GM12878 (cell line): Measurements from ENCODE around the gene ZBTB16. TPM values are rescaled to one million over a fixed set of nuclear protein-coding genes. Genes with fewer than 3 reads are reported as not detected.

ENCODE experiments used
- ATAC-seq: fragments of 200-7000 bp; cut with Tn5 transposase; 3 replicates; pipeline ENCODE4 v1.9.1; 2020; ENCODE audit warnings: mild to moderate bottlenecking, moderate library complexity
- BruUV-seq: library from RNA; stranded (reverse); fragments of 400-500 nt; replicated peaks from 2 replicates; lab custom pipeline; 2021; lab: Mats Ljungman, UMichigan
- CTCF ChIA-PET: fragments of 300-600 bp; sonication (Branson Sonifier 250); formaldehyde crosslinking; extraction: SDS; loops from one replicate; lab custom pipeline; 2021; ENCODE audit warnings: inconsistent platforms; lab: Yijun Ruan, JAX
- POLR2A ChIA-PET: fragments of 350-600 bp; formaldehyde crosslinking; extraction: SDS; loops from one replicate; lab custom pipeline; 2021; ENCODE audit warnings: inconsistent platforms; lab: Charles Lee
- RAD21 ChIA-PET: fragments of 300-600 bp; sonication (Branson Sonifier 250); formaldehyde crosslinking; loops from one replicate; lab custom pipeline; 2023; ENCODE audit warnings: antibody characterized with exemption; ENCODE audit not compliant: unreplicated experiment; lab: Charles Lee
- SMC1A ChIA-PET: fragments of 300-600 bp; sonication (Branson Sonifier 250); formaldehyde crosslinking; loops from one replicate; lab custom pipeline; 2023; ENCODE audit not compliant: unreplicated experiment, uncharacterized antibody; lab: Charles Lee
- DNase-seq: peaks from one replicate; pipeline ENCODE4 v3.0.0-alpha.2; 2011; ENCODE audit warnings: low read depth, low spot score
- FAIRE-seq: peaks from 3 replicates; lab custom pipeline; 2011; peaks lifted over from hg19 to GRCh38; lab: Jason Lieb, UNC
- H2AFZ ChIP-seq: 2 replicates; pipeline ENCODE4 v1.6.0; 2011; ENCODE audit warnings: low read depth, low read length, control low read depth; ENCODE audit not compliant: control insufficient read depth
- H3K27ac ChIP-seq: 2 replicates; pipeline ENCODE4 v1.5.1; 2011; ENCODE audit warnings: control low read depth; ENCODE audit not compliant: control insufficient read depth, insufficient read depth
- H3K27me3 ChIP-seq, 2 experiments: replicated peaks in 1 of 2; 2 replicates each; pipeline versions ENCODE4 v1.6.0 to v1.6.1; 2011; ENCODE audit warnings: low read length in 1 of 2; ENCODE audit not compliant: control insufficient read depth in 2 of 2, insufficient read depth in 2 of 2
- H3K36me3 ChIP-seq, 2 experiments: 2 replicates each; pipeline ENCODE4 v1.5.1; 2011; ENCODE audit warnings: low read length in 1 of 2; ENCODE audit not compliant: control insufficient read depth in 2 of 2, insufficient read depth in 2 of 2
- H3K4me1 ChIP-seq: 2 replicates; pipeline ENCODE4 v1.6.1; 2011; ENCODE audit warnings: mild to moderate bottlenecking, low read length, moderate library complexity, mixed read lengths; ENCODE audit not compliant: control insufficient read depth, insufficient read depth
- H3K4me2 ChIP-seq: 2 replicates; pipeline ENCODE4 v1.6.0; 2011; ENCODE audit warnings: control low read depth; ENCODE audit not compliant: control insufficient read depth, insufficient read depth
- H3K4me3 ChIP-seq: fragments of 200-600 bp; sonication (generic); 2 replicates; pipeline ENCODE4 v1.5.1; 2016
- H3K79me2 ChIP-seq: 2 replicates; pipeline ENCODE4 v1.6.0; 2011; ENCODE audit warnings: low read length; ENCODE audit not compliant: control insufficient read depth, insufficient read depth
- H3K9ac ChIP-seq: 2 replicates; pipeline ENCODE4 v1.8.0; 2011; ENCODE audit warnings: low read length, control low read depth, mixed read lengths; ENCODE audit not compliant: control insufficient read depth, insufficient read depth
- H3K9me3 ChIP-seq: replicated peaks from 3 replicates; pipeline ENCODE4 v1.5.1; 2011; ENCODE audit warnings: mild to moderate bottlenecking, low read length; ENCODE audit not compliant: control insufficient read depth, insufficient read depth
- H4K20me1 ChIP-seq: 2 replicates; pipeline ENCODE4 v1.6.0; 2011; ENCODE audit not compliant: control insufficient read depth, insufficient read depth
- CHD2 ChIP-seq: IDR thresholded peaks from 2 replicates; pipeline ENCODE4 v1.6.1; 2011; ENCODE audit warnings: low read depth, low read length, improper control_type of control experiment, borderline replicate concordance
- EED ChIP-seq: sonication (generic); IDR thresholded peaks from 2 replicates; pipeline ENCODE4 v1.6.1; 2016; ENCODE audit warnings: antibody characterized with exemption, low read depth
- HCFC1 ChIP-seq: fragments of 150-350 bp; IDR thresholded peaks from 2 replicates; pipeline ENCODE4 v1.6.1; 2014; ENCODE audit warnings: low read length
- HDAC2 ChIP-seq: fragments of 200-600 bp; sonication (generic); IDR thresholded peaks from 2 replicates; pipeline ENCODE4 v1.6.1; 2017
- HDGF ChIP-seq: fragments of 450-650 bp; IDR thresholded peaks from 2 replicates; pipeline ENCODE4 v1.6.1; 2016; ENCODE audit warnings: antibody characterized with exemption
- KLF5 ChIP-seq: fragments of 450-650 bp; IDR thresholded peaks from 2 replicates; pipeline ENCODE4 v1.6.1; 2014; ENCODE audit warnings: mild to moderate bottlenecking; ENCODE audit not compliant: partially characterized antibody
- NR2C2 ChIP-seq: IDR thresholded peaks from 2 replicates; pipeline ENCODE4 v1.6.1; 2011; ENCODE audit warnings: borderline replicate concordance, low read depth; ENCODE audit not compliant: control insufficient read depth, insufficient read length
- PML ChIP-seq: IDR thresholded peaks from 2 replicates; pipeline ENCODE4 v1.6.1; 2012; ENCODE audit warnings: low read length, inconsistent platforms
- POLR2A ChIP-seq: IDR thresholded peaks from 2 replicates; pipeline ENCODE4 v1.6.1; 2011; ENCODE audit warnings: low read depth, mild to moderate bottlenecking, low read length
- POLR2AphosphoS2 ChIP-seq: IDR thresholded peaks from 2 replicates; pipeline ENCODE4 v1.6.1; 2011; ENCODE audit warnings: low read depth, mild to moderate bottlenecking, low read length, improper control_type of control experiment, moderate library complexity
- RFX5 ChIP-seq: IDR thresholded peaks from 2 replicates; pipeline ENCODE4 v1.6.1; 2011; ENCODE audit warnings: low read depth, low read length, improper control_type of control experiment
- SREBF1 ChIP-seq: IDR thresholded peaks from 2 replicates; pipeline ENCODE4 v1.6.1; 2012; ENCODE audit warnings: mild to moderate bottlenecking, low read length
- SRF ChIP-seq, 2 experiments: IDR thresholded peaks; 2 replicates each; pipeline ENCODE4 v1.6.1; 2011; ENCODE audit warnings: low read depth in 2 of 2, low read length in 2 of 2, mild to moderate bottlenecking in 1 of 2, moderate library complexity in 1 of 2
- ZNF274 ChIP-seq: IDR thresholded peaks from one replicate; pipeline ENCODE4 v1.8.0; 2011; ENCODE audit not compliant: insufficient read length, insufficient read depth
- WGBS: methylation state at CpG from one replicate; pipeline ENCODE4 v1.1.6; 2016; ENCODE audit warnings: low lambda C conversion rate; ENCODE audit not compliant: insufficient replicate concordance, insufficient coverage; ENCODE audit errors: missing lambda C conversion rate; 5-methylcytosine and 5-hydroxymethylcytosine counted together
- in situ Hi-C: fragments of 300-500 bp; cut with MboI; formaldehyde crosslinking; loops from 9 replicates; pipeline ENCODE4 v1.14.3; 2018; ENCODE audit warnings: mixed read lengths
- intact Hi-C: fragments of 100-400 bp; cut with micrococcal nuclease; formaldehyde crosslinking; loops from one replicate; pipeline ENCODE4 v1.14.2; 2022; ENCODE audit not compliant: unreplicated experiment
- polyA plus RNA-seq, 11 experiments: library from polyadenylated mRNA; depleted of rRNA in 4 of 11; unstranded in 6 of 11; stranded (reverse) in 5 of 11; fragments of >200 nt; fragmentation: Nextera tagmentation in 4 of 11; fragmentation: Illumina TruSeq in 1 of 11; extraction: Ambion mirVana in 4 of 11; extraction: Trizol in 1 of 11; gene quantifications; 1 replicate in 1 of 11; 2 replicates in 10 of 11; pipeline versions ENCODE4 v1.2.1 to v1.2.3, GENCODE V29; 2011 to 2016; ENCODE audit warnings: inconsistent platforms in 2 of 11, missing spikeins in 2 of 11, low read depth in 1 of 11
- total RNA-seq, 4 experiments: library from RNA; depleted of rRNA in 3 of 4; stranded (reverse); fragments of >200 nt in 3 of 4; fragmentation: Illumina TruSeq in 1 of 4; extraction: Trizol in 1 of 4; gene quantifications; 2 replicates each; pipeline versions ENCODE4 v1.2.1 to v1.2.3, GENCODE V29; 2013 to 2021
- TF ChIP-seq, protein P1 (sequence below): fragments of 150-350 bp; IDR thresholded peaks from 2 replicates; pipeline ENCODE4 v1.6.1; 2016; ENCODE audit warnings: low read depth, low read length
- TF ChIP-seq, protein P2 (sequence below): fragments of 450-650 bp; IDR thresholded peaks from 2 replicates; pipeline ENCODE4 v1.6.1; 2016; ENCODE audit warnings: mild to moderate bottlenecking, moderate library complexity, borderline replicate concordance

Gene ZBTB16
- total and polyA plus RNA-seq, 10 of the 15 experiments (the other 5 are each of a cell fraction or from before 2014, with no cell fraction given): 0.38 TPM; not detected in 9

DNA sequence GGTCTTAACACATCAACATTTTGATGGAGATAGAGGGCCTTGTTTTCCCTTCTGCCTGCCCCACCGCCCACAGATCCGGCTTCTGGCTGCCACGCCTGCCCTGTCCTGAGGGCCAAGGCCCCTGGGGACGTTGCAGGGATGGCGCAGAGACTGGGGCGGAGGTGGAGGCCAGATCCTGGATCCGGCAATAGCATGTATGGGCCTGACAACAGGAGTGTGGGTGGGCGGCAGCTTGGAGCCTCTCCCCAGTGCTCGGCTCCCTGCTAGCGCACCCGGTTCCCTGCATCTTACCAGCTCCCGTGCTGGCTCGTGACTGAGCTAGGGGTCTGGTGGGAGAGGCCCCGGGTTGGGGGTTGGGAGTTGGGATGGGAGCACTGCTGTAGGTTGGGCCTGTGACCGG lies 95.6 kb downstream of the ZBTB16 start (continued):
- TF ChIP-seq ZNF274: no peak
- TF ChIP-seq EED: no peak
- no peak for TF ChIP-seq HCFC1
- TF ChIP-seq RFX5: no peak
- no peak for TF ChIP-seq CHD2

DNA sequence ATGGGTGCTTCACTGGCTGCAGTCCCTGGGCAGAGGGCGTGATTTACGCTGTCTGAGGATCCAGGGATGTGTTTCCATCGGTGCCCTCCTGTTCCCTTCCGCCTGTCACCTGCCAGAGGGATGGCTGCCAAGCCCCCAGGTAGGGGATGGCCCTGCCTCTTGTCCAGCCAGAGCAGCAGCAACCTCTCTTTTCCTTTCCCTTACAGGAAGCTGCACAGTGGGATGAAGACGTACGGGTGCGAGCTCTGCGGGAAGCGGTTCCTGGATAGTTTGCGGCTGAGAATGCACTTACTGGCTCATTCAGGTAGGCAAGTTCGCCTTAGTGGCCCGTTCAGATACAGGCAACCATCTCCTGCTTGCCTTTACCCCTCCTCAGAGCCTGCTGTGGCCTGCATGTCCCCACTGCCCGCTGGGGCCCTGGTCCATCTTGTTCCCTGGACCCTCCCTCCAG lies 96.6 kb downstream of the ZBTB16 start:
- ATAC-seq (no peak), FAIRE-seq (no peak), DNase-seq (no peak)
- no peaks in the 10 kb centered on the region for H3K9me3 ChIP-seq
- peaks cover 6% of the 10 kb centered on the region; the same call in 1 of the 2 replicates for H3K4me1 ChIP-seq
- ChIA-PET POLR2A (no interaction called here), SMC1A (no interaction called here), RAD21 (no interaction called here), CTCF (no interaction called here)
- WGBS: 45% methylated on average over 13 of the region's 13 CpGs
- no peak overlapping the region for H2AFZ ChIP-seq
- H3K4me3 ChIP-seq: no peak overlapping the region
- H3K9ac ChIP-seq: no peak overlapping the region
- H3K27ac ChIP-seq: no peak overlapping the region
- no peaks in the 10 kb centered on the region for H4K20me1 ChIP-seq
- no peak overlapping the region for H3K4me2 ChIP-seq
- intact Hi-C loops: no loop called here
- BruUV-seq: no TSS peak
- no peaks in the 10 kb centered on the region for H3K36me3 ChIP-seq
- H3K27me3 ChIP-seq: no peaks in the 10 kb centered on the region; a peak in 1 of 4 replicates
- in situ Hi-C loops: no loop called here
- no peaks in the 10 kb centered on the region for H3K79me2 ChIP-seq
- TF ChIP-seq, protein P1, sequence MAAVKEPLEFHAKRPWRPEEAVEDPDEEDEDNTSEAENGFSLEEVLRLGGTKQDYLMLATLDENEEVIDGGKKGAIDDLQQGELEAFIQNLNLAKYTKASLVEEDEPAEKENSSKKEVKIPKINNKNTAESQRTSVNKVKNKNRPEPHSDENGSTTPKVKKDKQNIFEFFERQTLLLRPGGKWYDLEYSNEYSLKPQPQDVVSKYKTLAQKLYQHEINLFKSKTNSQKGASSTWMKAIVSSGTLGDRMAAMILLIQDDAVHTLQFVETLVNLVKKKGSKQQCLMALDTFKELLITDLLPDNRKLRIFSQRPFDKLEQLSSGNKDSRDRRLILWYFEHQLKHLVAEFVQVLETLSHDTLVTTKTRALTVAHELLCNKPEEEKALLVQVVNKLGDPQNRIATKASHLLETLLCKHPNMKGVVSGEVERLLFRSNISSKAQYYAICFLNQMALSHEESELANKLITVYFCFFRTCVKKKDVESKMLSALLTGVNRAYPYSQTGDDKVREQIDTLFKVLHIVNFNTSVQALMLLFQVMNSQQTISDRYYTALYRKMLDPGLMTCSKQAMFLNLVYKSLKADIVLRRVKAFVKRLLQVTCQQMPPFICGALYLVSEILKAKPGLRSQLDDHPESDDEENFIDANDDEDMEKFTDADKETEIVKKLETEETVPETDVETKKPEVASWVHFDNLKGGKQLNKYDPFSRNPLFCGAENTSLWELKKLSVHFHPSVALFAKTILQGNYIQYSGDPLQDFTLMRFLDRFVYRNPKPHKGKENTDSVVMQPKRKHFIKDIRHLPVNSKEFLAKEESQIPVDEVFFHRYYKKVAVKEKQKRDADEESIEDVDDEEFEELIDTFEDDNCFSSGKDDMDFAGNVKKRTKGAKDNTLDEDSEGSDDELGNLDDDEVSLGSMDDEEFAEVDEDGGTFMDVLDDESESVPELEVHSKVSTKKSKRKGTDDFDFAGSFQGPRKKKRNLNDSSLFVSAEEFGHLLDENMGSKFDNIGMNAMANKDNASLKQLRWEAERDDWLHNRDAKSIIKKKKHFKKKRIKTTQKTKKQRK: no peak
- TF ChIP-seq SREBF1: no peak
- TF ChIP-seq KLF5: no peak
- TF ChIP-seq POLR2AphosphoS2: no peak
- no peak for TF ChIP-seq POLR2A
- TF ChIP-seq NR2C2: no peak
- TF ChIP-seq, protein P2, sequence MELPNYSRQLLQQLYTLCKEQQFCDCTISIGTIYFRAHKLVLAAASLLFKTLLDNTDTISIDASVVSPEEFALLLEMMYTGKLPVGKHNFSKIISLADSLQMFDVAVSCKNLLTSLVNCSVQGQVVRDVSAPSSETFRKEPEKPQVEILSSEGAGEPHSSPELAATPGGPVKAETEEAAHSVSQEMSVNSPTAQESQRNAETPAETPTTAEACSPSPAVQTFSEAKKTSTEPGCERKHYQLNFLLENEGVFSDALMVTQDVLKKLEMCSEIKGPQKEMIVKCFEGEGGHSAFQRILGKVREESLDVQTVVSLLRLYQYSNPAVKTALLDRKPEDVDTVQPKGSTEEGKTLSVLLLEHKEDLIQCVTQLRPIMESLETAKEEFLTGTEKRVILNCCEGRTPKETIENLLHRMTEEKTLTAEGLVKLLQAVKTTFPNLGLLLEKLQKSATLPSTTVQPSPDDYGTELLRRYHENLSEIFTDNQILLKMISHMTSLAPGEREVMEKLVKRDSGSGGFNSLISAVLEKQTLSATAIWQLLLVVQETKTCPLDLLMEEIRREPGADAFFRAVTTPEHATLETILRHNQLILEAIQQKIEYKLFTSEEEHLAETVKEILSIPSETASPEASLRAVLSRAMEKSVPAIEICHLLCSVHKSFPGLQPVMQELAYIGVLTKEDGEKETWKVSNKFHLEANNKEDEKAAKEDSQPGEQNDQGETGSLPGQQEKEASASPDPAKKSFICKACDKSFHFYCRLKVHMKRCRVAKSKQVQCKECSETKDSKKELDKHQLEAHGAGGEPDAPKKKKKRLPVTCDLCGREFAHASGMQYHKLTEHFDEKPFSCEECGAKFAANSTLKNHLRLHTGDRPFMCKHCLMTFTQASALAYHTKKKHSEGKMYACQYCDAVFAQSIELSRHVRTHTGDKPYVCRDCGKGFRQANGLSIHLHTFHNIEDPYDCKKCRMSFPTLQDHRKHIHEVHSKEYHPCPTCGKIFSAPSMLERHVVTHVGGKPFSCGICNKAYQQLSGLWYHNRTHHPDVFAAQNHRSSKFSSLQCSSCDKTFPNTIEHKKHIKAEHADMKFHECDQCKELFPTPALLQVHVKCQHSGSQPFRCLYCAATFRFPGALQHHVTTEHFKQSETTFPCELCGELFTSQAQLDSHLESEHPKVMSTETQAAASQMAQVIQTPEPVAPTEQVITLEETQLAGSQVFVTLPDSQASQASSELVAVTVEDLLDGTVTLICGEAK: no peak
- TF ChIP-seq RFX5: no peak
- TF ChIP-seq PML: no peak
- no peak for TF ChIP-seq HDAC2
- no peak for TF ChIP-seq SRF (IDR thresholded peaks at IDR 0.05; ENCODE audit: low read depth in 2 of 2, low read length in 2 of 2)
- no peak for TF ChIP-seq HDGF
